Activated gamma-delta T cell (primary cell): ENCODE data around the gene SF3B6.
A peak's percentile ranks its signal among the peaks of the same experiment; 100 is the strongest.
"Not testable (repeated sequence)": the region's sequence is repeated elsewhere in the genome, so short reads cannot be mapped to it uniquely, and the experiment has no call there.

Source experiments
- DNase-seq: peaks from one replicate; lab custom pipeline; 2025; lab: John Stamatoyannopoulos, UW

Gene SF3B6

GRCh38 chr2:24093270-24093669 is 17.1 kb upstream of the SF3B6 start:
- not testable (repeated sequence) for DNase-seq

- DNase-seq: no peak
These were observed 12.8 kb upstream of the SF3B6 start for GRCh38 chr2:24088821-24089359.

- no peak for DNase-seq
These were observed 10.9 kb upstream of the SF3B6 start for GRCh38 chr2:24087032-24087431.

- DNase-seq: no peak
These were observed 10.1 kb upstream of the SF3B6 start for GRCh38 chr2:24086241-24086640.

- DNase-seq: no peak
These were observed 9.0 kb upstream of the SF3B6 start for GRCh38 chr2:24085200-24085489.

GRCh38 chr2:24084386-24085199 is 8.5 kb upstream of the SF3B6 start, which contains the start of gene TP53I3:
TP53I3 (minus strand) TSS chr2:24084834; CDS start chr2:24084326, 508 bp downstream.
- peak; percentile 67 for DNase-seq

- DNase-seq: peak; percentile 40
These were observed 7.7 kb upstream of the SF3B6 start for GRCh38 chr2:24083567-24084385.

GRCh38 chr2:24082787-24083566 is 6.9 kb upstream of the SF3B6 start:
- no peak for DNase-seq

GRCh38 chr2:24080701-24081100 is 4.6 kb upstream of the SF3B6 start:
- no peak for DNase-seq

GRCh38 chr2:24077879-24078278 is 1.8 kb upstream of the SF3B6 start:
- no peak for DNase-seq

GRCh38 chr2:24077535-24077877 is 1.4 kb upstream of the SF3B6 start:
- no peak for DNase-seq

GRCh38 chr2:24076849-24077534 is 866 bp upstream of the SF3B6 start:
- DNase-seq: peak; percentile 55

GRCh38 chr2:24075259-24075658 is 867 bp downstream of the SF3B6 start:
- no peak for DNase-seq

GRCh38 chr2:24073816-24074215 is 2.3 kb downstream of the SF3B6 start:
- no peak for DNase-seq

- DNase-seq: no peak
These were observed 3.9 kb downstream of the SF3B6 start for GRCh38 chr2:24072259-24072658.

GRCh38 chr2:24065341-24065740 is 10.8 kb downstream of the SF3B6 start:
- DNase-seq: no peak

- no peak for DNase-seq
These were observed 17.4 kb downstream of the SF3B6 start for GRCh38 chr2:24058564-24059271.

- no peak for DNase-seq
These were observed 20.4 kb downstream of the SF3B6 start for GRCh38 chr2:24055750-24056149.

GRCh38 chr2:24054366-24055010 is 21.6 kb downstream of the SF3B6 start:
- no peak for DNase-seq

GRCh38 chr2:24052951-24053350 is 23.2 kb downstream of the SF3B6 start:
- DNase-seq: no peak
